HEK293 (cell line): ENCODE measurements around the gene PEAR1.

Experiments
- ZNF16 ChIP-seq: fragments of 450-650 bp; formaldehyde crosslinking; IDR thresholded peaks from 2 replicates; pipeline ENCODE4 v1.5.1; 2016; ENCODE audit warnings: low read depth, missing biosample characterization, missing genetic modification characterization
- ZNF792 ChIP-seq: fragments of 450-650 bp; formaldehyde crosslinking; IDR thresholded peaks from 2 replicates; pipeline ENCODE4 v1.5.1; 2016; ENCODE audit warnings: missing biosample characterization, missing genetic modification characterization
- TF ChIP-seq, protein P1 (sequence below): fragments of 450-650 bp; formaldehyde crosslinking; IDR thresholded peaks from 2 replicates; pipeline ENCODE4 v1.5.1; 2016; ENCODE audit warnings: missing biosample characterization, missing genetic modification characterization

GRCh38 chr1:156927215-156928042 lies 33.9 kb downstream of the PEAR1 start:
- TF ChIP-seq ZNF16 (tag by site-specific recombination) (no peak), ZNF792 (tag by site-specific recombination) (no peak)
- TF ChIP-seq, protein P1, sequence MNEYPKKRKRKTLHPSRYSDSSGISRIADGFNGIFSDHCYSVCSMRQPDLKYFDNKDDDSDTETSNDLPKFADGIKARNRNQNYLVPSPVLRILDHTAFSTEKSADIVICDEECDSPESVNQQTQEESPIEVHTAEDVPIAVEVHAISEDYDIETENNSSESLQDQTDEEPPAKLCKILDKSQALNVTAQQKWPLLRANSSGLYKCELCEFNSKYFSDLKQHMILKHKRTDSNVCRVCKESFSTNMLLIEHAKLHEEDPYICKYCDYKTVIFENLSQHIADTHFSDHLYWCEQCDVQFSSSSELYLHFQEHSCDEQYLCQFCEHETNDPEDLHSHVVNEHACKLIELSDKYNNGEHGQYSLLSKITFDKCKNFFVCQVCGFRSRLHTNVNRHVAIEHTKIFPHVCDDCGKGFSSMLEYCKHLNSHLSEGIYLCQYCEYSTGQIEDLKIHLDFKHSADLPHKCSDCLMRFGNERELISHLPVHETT (tag by site-specific recombination) = no peak
